ENCODE measurements around the gene CTDSPL2. TPM values are rescaled to one million over a fixed set of nuclear protein-coding genes. Genes with fewer than 3 reads are reported as not detected.

Gene CTDSPL2
- polyA plus RNA-seq, 1 experiment: 35.0 TPM

- CTCF ChIA-PET: interaction anchor here (0.7 to 2.7 kb wide), 3 partner anchors 10 to 39 kb away, joined by 3 to 16 read pairs (median 3); no protein-coding TSS in a partner anchor
- peaks cover 22% of the 10 kb centered on the region for H3K36me3 ChIP-seq (ENCODE audit: control insufficient read depth, insufficient read depth, low read length)
- no peak for TF ChIP-seq CTCF (IDR thresholded peaks at IDR 0.05; ENCODE audit: insufficient read depth, low read depth, low read length)
- POLR2A ChIA-PET: no interaction called here
- H3K27me3 ChIP-seq (ENCODE audit: control insufficient read depth, insufficient read depth, low read length): no peaks in the 10 kb centered on the region
- H3K4me3 ChIP-seq (ENCODE audit: low read depth, low read length): no peak overlapping the region
- no peak for DNase-seq (ENCODE audit: low read depth)
These were observed 141.9 kb downstream of the CTDSPL2 start for GRCh38 chr15:44569316-44569715.

DNA sequence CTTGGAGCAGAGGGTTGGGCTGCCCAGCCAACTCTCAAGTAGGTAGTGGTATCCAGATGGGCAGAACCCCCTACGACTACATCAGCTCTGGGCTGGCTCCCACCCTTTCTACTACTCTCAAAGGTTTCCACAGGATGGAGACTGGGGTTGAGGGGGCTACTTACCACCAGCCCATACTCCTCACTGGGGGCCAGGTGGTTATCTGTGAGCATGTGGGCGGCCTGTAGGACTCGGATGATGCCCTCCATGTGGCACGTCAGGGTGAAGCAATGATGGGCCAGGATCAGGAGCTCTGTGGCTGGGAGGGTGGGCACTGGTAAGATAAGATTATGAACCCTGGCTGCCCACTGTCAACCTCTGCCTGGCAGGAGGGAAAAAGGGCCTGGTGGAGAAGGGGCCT, 142.9 kb downstream of the CTDSPL2 start:
- Histone ChIP-seq H3K27me3 (ENCODE audit: control insufficient read depth, insufficient read depth, low read length) (no peaks in the 10 kb centered on the region), H3K4me3 (ENCODE audit: low read depth, low read length) (no peak overlapping the region), H3K36me3 (ENCODE audit: control insufficient read depth, insufficient read depth, low read length) (peaks cover 23% of the 10 kb centered on the region)
- TF ChIP-seq CTCF (IDR thresholded peaks at IDR 0.05; ENCODE audit: insufficient read depth, low read depth, low read length): no peak
- CTCF ChIA-PET: interaction anchor here (1.7 to 2.7 kb wide), 2 partner anchors 9 to 14 kb away, joined by 6 to 16 read pairs; no protein-coding TSS in a partner anchor
- POLR2A ChIA-PET: no interaction called here
- no peak for DNase-seq (ENCODE audit: low read depth)

DNA sequence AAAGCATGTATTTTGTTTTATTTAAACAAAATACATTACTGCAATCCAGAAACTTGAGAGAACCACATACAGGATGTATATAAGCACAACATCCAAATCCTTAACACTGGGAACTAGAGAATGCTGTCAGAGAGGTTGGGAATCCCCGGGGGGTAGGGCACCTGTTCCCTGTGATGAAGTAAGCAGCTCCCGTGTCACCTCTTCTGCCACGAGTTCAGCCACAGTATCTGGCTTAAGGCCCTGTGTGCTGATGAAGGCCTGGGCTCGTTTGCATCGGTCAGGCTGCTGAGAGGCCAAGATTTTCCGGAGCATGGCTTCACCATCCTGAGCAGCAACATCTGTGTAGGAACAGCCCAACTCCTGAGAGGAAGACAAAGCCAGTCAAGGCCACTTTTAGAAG, 146.0 kb downstream of the CTDSPL2 start:
- Histone ChIP-seq H3K27me3 (ENCODE audit: control insufficient read depth, insufficient read depth, low read length) (no peaks in the 10 kb centered on the region), H3K4me3 (ENCODE audit: low read depth, low read length) (no peak overlapping the region), H3K36me3 (ENCODE audit: control insufficient read depth, insufficient read depth, low read length) (peaks cover 15% of the 10 kb centered on the region)
- TF ChIP-seq CTCF (IDR thresholded peaks at IDR 0.05; ENCODE audit: insufficient read depth, low read depth, low read length): no peak
- DNase-seq (ENCODE audit: low read depth): no peak
- ChIA-PET POLR2A (no interaction called here), CTCF (interaction anchor here (0.6 kb wide), 1 partner anchor 27 kb away, joined by 3 read pairs; no protein-coding TSS in a partner anchor)

DNA sequence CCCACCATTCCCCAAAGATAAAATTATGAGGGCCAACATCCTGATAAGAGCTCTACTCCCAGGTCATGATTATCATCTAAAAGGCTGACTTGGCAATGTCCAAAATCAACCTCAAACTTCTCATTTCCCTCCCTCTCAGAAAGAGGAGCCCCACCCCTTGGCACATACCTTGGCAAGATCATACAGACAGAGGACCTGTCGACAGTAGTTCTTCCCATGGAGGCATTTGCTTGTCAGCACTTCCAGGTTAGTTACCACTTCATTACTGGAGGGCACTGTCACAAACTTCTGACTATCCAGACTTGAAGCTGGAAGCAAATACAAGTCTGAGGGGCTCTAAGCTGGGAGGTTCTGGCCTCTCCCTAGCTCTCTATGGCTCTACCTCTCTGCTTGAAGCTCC, 147.3 kb downstream of the CTDSPL2 start:
- ChIA-PET POLR2A (no interaction called here), CTCF (interaction anchor here (0.6 to 1.3 kb wide), 4 partner anchors 22 to 164 kb away, joined by 3 read pairs; partner anchors contain the start of gene SPG11)
- Histone ChIP-seq H3K27me3 (ENCODE audit: control insufficient read depth, insufficient read depth, low read length) (no peaks in the 10 kb centered on the region), H3K36me3 (ENCODE audit: control insufficient read depth, insufficient read depth, low read length) (peaks cover 14% of the 10 kb centered on the region), H3K4me3 (ENCODE audit: low read depth, low read length) (no peak overlapping the region)
- DNase-seq (ENCODE audit: low read depth): no peak
- no peak for TF ChIP-seq CTCF (IDR thresholded peaks at IDR 0.05; ENCODE audit: insufficient read depth, low read depth, low read length)

Other genes with a start within 250 kb of the CTDSPL2 start
- 0.83 and 0.96 TPM in 2 replicates for gene FRMD5, start 232.4 kb upstream of the CTDSPL2 start, polyA plus RNA-seq (2011; rRNA removed)
- gene GOLM2, start 138.9 kb upstream of the CTDSPL2 start, polyA plus RNA-seq (2011; rRNA removed): 27.9 and 46.5 TPM in 2 replicates
- 22.5 and 54.4 TPM in 2 replicates for gene EIF3J, start 109.5 kb downstream of the CTDSPL2 start, polyA plus RNA-seq (2011; rRNA removed)
- 40.7 and 60.6 TPM in 2 replicates for gene SPG11, start 236.0 kb downstream of the CTDSPL2 start, polyA plus RNA-seq (2011; rRNA removed)